Measurements from ENCODE around the gene MYH7. TPM values are rescaled to one million over a fixed set of nuclear protein-coding genes. Genes with fewer than 3 reads are reported as not detected.

MYH7 gene
- polyA plus RNA-seq, 2 of the 4 experiments (the other 2 are of a cell fraction) = not detected

DNA sequence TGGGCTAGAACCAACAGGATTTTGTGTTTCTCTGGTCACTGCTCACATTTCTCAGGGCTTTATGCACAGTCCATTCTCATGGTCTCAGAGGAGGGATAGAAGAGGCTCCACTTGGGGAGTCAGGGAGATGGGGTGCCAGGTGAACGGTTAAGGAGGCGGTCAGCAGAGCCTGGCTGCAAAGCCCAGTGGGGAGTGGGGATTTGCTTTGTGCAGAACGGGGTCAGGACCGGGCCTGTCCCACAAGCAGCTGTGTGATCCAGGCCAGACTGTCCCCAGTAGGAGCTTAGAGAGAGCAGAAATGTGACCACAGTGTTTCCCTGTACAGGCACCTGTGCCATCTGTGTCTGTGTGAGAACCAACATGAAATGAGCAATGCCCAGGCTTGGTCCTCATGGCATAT lies 54.5 kb downstream of the MYH7 start (continued):
- TF ChIP-seq, protein P1, sequence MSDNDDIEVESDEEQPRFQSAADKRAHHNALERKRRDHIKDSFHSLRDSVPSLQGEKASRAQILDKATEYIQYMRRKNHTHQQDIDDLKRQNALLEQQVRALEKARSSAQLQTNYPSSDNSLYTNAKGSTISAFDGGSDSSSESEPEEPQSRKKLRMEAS (IDR thresholded peaks at IDR 0.05) = no peak
- TF ChIP-seq, protein P2, sequence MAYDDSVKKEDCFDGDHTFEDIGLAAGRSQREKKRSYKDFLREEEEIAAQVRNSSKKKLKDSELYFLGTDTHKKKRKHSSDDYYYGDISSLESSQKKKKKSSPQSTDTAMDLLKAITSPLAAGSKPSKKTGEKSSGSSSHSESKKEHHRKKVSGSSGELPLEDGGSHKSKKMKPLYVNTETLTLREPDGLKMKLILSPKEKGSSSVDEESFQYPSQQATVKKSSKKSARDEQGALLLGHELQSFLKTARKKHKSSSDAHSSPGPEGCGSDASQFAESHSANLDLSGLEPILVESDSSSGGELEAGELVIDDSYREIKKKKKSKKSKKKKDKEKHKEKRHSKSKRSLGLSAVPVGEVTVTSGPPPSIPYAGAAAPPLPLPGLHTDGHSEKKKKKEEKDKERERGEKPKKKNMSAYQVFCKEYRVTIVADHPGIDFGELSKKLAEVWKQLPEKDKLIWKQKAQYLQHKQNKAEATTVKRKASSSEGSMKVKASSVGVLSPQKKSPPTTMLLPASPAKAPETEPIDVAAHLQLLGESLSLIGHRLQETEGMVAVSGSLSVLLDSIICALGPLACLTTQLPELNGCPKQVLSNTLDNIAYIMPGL (CRISPR knock-in tag; IDR thresholded peaks at IDR 0.05; ENCODE audit: borderline replicate concordance) = no peak
- TF ChIP-seq ZFP36 (IDR thresholded peaks at IDR 0.05; ENCODE audit: borderline replicate concordance, partially characterized antibody) = no peak
- no peak for TF ChIP-seq RARB (CRISPR knock-in tag; IDR thresholded peaks at IDR 0.05)

DNA sequence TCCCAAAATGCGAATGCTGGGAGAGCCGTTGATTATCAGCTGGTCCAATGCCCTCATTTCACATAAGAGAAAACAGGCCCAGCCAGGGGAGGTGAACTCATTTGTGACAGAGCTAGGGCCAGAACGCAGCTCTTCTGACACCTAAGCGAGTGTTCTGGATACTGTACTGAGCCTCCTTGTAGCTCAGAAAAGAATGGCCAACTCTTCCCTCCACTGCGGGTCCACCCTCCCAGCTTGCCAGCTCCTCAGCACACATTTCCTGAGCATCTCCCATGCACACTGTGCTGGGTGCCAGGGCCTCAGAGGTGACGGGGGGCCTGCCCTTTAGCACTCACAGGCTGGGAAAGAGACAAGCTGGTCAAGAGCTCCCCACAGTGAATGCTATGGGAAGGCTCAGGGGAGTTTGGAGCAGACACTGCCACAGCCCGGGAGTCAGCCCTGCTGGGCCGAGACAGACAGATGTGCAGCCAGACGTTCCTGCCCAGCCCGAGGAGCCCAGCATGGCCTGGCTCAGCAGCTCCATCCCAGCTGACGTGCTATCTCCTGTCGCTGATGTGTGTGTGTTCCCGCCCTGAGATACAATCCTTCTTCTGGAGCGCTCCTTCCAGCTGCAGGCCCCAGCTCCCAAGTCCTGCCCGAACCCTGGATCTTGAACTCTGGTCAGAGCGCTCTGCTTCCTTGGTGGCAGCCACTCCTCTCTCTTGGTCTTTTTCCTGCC lies 55.1 kb downstream of the MYH7 start:
- DNase-seq (ENCODE audit: low read depth in 1 of 2, low spot score in 1 of 2) = no peak
- no peak overlapping the region for H3K27ac ChIP-seq
- H3K9me3 ChIP-seq = no peaks in the 10 kb centered on the region
- POLR2A ChIA-PET = interaction anchor here (1.6 kb wide), 1 partner anchor 54 kb away, joined by 4 read pairs; no protein-coding TSS in a partner anchor
- no peaks in the 10 kb centered on the region for H3K4me1 ChIP-seq
- WGBS (ENCODE audit: missing lambda C conversion rate) = 43% methylated on average over 15 of the region's 16 CpGs
- TF ChIP-seq FOSB (CRISPR knock-in tag; IDR thresholded peaks at IDR 0.05) (no peak), ZFP36 (IDR thresholded peaks at IDR 0.05; ENCODE audit: borderline replicate concordance, partially characterized antibody) (no peak)
- CTCF ChIA-PET = interaction anchor here (0.6 to 11.1 kb wide), 50 partner anchors 12 to 511 kb away, joined by 3 to 186 read pairs (median 4); partner anchors contain the start of genes BCL2L2, MYH7, PABPN1 and SLC22A17
- H3K4me2 ChIP-seq = no peak overlapping the region
- no peak for FAIRE-seq
- ATAC-seq = peak; percentile 22 to 56; a peak in 4 of 6 replicates
- no peak overlapping the region for H3K4me3 ChIP-seq

DNA sequence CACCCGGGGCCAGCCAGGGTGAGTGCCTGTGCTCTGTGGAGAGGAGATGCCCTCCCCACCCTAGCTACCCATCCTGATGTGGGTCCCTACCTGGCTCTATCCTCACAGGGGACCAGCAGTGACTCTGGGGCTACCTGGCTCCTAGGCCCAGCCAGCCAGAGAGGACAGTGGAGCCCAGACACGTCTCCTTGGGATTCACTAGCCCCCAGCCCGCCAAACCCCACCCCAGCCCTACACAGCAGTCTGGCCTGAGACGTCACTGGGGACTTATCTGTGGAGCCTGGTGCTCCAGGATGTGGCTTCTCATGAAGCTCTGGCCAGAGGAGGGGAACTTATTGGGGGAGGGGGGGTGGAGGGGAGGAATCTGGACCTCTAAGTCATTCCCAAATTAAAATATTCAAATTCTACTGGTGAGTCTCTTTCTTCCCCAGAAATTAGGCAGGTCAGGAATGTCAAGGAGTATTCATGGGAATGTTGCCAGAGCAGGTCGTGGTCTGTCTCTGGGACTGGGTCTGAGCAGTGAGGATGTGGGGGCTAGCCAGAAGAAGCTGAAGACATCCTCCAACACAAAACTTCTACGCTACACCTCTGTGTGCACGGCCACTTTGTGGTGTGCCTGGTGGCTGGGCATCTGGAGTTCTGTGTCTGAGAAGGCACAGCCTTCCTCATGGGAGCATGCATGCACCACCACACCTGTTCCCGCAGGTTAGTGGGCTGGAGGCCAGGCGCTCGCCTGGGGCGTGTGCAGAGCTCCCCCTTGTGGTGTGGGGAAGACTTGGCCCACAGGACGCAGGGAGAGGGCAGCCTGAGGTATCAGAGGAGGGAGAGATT lies 55.9 kb downstream of the MYH7 start:
- ChIA-PET POLR2A (interaction anchor here (1.6 kb wide), 1 partner anchor 53 kb away, joined by 4 read pairs; no protein-coding TSS in a partner anchor), CTCF (interaction anchor here (0.6 to 11.1 kb wide), 49 partner anchors 11 to 512 kb away, joined by 3 to 186 read pairs (median 4); partner anchors contain the start of genes BCL2L2, MYH7, PABPN1 and SLC22A17)
- 5% methylated on average over 9 of the region's 12 CpGs for WGBS (ENCODE audit: missing lambda C conversion rate)
- Histone ChIP-seq H3K4me2 (no peak overlapping the region), H3K4me1 (no peaks in the 10 kb centered on the region), H3K9me3 (no peaks in the 10 kb centered on the region), H3K27ac (no peak overlapping the region), H3K4me3 (no peak overlapping the region)
- ATAC-seq (peak; percentile 75 to 91; a peak in 4 of 6 replicates), DNase-seq (ENCODE audit: low read depth in 1 of 2, low spot score in 1 of 2) (peak; percentile 46 to 62), FAIRE-seq (no peak)
- TF ChIP-seq CHD2 (IDR thresholded peaks at IDR 0.05; ENCODE audit: low read length, partially characterized antibody) = no peak
- TF ChIP-seq, protein P3, sequence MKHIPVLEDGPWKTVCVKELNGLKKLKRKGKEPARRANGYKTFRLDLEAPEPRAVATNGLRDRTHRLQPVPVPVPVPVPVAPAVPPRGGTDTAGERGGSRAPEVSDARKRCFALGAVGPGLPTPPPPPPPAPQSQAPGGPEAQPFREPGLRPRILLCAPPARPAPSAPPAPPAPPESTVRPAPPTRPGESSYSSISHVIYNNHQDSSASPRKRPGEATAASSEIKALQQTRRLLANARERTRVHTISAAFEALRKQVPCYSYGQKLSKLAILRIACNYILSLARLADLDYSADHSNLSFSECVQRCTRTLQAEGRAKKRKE (CRISPR knock-in tag; IDR thresholded peaks at IDR 0.05; ENCODE audit: low read depth) = no peak
- no peak for TF ChIP-seq GATA3 (IDR thresholded peaks at IDR 0.05; ENCODE audit: borderline replicate concordance)
- TF ChIP-seq SMC3 (IDR thresholded peaks at IDR 0.05) = peak; percentile 88
- no peak for TF ChIP-seq JUN (IDR thresholded peaks at IDR 0.05)
- TF ChIP-seq RAD21 (conservative IDR thresholded peaks at IDR 0.05 in 1 of 2, IDR thresholded peaks at IDR 0.05 in 1 of 2) = peak; percentile 84 to 89
- no peak for TF ChIP-seq PHF8 (IDR thresholded peaks at IDR 0.05; ENCODE audit: borderline replicate concordance, low read depth)
- no peak for TF ChIP-seq CBX8 (IDR thresholded peaks at IDR 0.05)
- no peak for TF ChIP-seq MYC (IDR thresholded peaks at IDR 0.05; ENCODE audit: borderline replicate concordance, low read length)
- no peak for TF ChIP-seq NFE2L2 (conservative IDR thresholded peaks at IDR 0.05; ENCODE audit: low read length)
- TF ChIP-seq, protein P4, sequence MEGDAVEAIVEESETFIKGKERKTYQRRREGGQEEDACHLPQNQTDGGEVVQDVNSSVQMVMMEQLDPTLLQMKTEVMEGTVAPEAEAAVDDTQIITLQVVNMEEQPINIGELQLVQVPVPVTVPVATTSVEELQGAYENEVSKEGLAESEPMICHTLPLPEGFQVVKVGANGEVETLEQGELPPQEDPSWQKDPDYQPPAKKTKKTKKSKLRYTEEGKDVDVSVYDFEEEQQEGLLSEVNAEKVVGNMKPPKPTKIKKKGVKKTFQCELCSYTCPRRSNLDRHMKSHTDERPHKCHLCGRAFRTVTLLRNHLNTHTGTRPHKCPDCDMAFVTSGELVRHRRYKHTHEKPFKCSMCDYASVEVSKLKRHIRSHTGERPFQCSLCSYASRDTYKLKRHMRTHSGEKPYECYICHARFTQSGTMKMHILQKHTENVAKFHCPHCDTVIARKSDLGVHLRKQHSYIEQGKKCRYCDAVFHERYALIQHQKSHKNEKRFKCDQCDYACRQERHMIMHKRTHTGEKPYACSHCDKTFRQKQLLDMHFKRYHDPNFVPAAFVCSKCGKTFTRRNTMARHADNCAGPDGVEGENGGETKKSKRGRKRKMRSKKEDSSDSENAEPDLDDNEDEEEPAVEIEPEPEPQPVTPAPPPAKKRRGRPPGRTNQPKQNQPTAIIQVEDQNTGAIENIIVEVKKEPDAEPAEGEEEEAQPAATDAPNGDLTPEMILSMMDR (IDR thresholded peaks at IDR 0.05) = peak; percentile 86

Measured in A549 (cell line).